GM19467 (cell line): Measurements from ENCODE around the gene GABBR2.

Experiments
- ATAC-seq: cut with Tn5 transposase; IDR thresholded peaks from one replicate; pipeline ENCODE4 v1.9.1; 2021; ENCODE audit warnings: mild to moderate bottlenecking, moderate library complexity; ENCODE audit not compliant: unreplicated experiment

The GABBR2 gene

DNA sequence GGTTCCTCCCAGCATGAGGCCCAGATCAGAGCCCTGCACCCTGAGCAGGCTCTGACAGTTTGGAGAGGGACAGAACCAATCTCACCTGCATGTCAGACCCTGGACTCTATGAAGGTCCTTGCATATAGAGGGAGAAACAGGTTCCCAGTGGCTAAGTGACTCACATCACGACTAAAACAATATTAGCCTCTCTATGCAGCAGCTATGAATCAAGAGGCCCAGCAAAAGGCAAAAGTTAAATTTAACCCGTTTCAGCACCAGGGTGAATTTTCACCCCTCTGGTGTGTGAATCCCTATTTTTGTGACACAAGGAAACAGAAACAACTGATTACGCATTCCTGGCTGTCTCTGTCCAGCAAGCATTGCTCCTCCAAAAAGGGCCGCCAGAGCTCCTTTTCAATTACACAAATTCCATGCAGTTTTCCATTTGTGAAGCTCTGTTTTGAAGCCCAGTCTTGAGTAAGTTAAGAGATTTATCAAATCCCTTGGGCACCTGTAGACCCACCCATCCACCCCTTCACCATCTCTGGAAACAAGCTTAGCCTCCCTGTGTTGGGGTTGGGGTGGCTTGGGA is 136.6 kb downstream of the GABBR2 start:
- ATAC-seq = no peak

GRCh38 chr9:98571643-98572042 is 137.1 kb downstream of the GABBR2 start:
- no peak for ATAC-seq

GRCh38 chr9:98570663-98571440 is 137.9 kb downstream of the GABBR2 start:
- no peak for ATAC-seq

GRCh38 chr9:98570055-98570454 is 138.7 kb downstream of the GABBR2 start:
- no peak for ATAC-seq

GRCh38 chr9:98569491-98569890 is 139.2 kb downstream of the GABBR2 start:
- ATAC-seq = no peak

DNA sequence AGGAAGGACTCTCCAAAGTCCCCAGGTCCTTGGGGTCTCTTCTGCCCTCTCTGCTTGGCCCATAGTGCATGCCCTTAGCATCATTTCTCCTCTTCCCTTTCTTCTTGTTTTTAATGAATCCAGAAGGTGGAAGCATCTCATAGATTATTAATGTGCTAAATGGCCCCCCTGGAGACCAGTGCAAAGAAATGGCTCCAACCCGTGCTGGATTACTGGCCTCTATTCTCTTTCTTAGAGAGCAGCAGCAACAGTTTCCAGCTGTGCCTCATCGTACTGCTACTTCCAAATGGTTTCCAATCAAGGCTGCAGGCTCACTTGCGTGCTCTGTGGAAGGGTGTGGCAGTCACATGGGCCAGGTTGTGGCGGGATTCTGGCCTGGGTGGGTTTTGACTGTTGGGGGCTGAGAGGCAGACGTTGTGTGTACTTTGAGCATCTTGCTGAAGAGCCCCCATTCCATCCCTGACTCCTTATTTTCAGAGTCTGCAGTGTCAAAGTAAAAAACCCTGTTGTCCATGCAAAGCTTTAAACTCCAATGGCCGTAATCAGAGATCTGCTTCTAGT is 139.7 kb downstream of the GABBR2 start:
- no peak for ATAC-seq

GRCh38 chr9:98568234-98568908 is 140.4 kb downstream of the GABBR2 start:
- ATAC-seq = no peak

DNA sequence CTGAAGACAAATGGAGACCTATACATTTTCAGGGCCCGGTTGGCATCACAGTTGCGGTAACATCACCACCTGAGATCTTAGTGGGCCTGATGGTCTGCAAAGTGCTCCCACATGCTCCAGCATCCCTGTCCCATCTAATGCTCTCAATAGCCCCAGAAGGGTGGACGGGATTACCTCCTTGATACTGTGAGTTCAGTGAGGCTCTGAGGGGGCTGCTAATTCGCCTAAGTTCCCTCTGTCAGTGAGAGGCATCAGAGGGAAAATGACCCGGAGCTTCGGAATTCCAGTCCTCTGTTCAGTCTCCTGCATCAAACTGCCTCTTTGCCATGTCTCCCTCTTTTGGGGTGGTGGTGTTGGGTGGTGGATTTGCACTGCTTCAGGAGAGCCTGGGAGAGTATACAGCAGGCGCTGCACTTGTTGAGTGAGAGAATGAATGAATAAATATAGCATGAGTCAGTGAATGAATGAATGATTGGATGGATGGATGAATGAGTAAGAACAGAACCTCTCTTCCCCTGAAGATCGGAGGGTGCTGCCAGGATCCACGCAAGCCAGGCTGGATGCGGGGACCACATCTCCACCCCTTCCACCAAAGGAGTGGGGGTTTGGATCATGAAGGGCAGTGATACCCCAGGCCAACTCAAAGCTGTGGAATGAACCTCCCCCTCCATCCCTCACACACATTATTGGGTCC is 141.0 kb downstream of the GABBR2 start:
- ATAC-seq = no peak

GRCh38 chr9:98565152-98566135 is 143.3 kb downstream of the GABBR2 start:
- no peak for ATAC-seq

DNA sequence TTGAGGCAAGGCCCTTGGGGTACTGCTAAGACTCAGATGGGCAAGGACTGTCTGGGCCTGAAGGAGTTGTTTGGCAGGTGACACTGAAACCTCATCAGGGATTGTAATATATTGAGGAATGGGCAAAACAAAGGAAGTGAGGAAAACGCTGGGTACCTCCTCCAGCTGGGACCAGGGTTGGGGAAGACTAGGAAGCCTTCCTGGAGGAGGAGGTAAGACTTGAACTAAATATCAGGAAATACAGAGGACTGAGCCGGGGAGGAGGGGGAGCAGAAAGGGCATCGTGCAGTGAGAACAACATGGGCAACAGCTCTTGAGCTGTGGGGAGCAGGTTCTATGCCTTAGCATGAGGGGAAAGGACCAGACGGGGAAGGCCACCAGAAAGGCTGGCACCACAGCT is 144.0 kb downstream of the GABBR2 start:
- no peak for ATAC-seq

DNA sequence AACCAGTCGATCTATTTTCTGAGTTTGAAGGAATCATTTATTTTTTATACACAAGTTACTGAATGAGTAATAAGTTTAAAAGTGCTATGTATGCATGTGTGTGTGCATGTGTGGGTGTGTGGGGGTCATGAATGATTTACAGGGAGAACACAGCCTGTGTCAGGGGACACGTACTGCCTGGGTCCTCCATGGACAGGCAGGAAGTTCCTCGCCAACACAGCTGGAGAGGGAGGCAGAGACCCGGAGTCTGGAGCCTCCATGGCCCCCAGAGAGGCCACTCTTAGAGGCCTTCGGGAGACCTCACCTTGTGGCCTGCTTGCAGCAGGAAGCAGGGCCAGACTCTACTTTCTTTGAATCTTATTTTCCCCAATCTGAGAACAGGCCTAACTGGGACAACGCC is 144.7 kb downstream of the GABBR2 start:
- ATAC-seq = no peak

GRCh38 chr9:98563212-98563907 is 145.4 kb downstream of the GABBR2 start:
- ATAC-seq = no peak

- ATAC-seq = no peak
These were observed 149.2 kb downstream of the GABBR2 start for GRCh38 chr9:98559561-98559960.

DNA sequence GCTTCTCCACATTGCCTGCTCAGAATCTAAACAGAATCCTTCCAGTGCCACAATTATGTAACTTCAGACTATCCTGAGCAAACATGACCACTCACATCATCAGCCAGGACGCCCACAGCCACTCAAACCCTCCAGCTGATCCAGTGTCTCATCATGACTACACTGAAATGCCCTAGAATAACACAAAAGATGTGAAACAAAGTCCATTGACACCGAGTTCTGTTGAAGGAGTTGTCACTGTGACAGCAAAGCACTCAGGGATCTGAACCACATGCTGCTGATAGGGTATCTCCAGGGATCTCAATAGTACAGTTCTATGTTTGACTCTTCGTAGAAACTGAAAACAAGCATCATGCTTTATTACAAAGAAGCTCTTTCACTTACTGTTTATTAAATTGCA is 150.2 kb downstream of the GABBR2 start:
- ATAC-seq = no peak

- no peak for ATAC-seq
These were observed 152.2 kb downstream of the GABBR2 start for GRCh38 chr9:98556511-98556910.

- ATAC-seq = no peak
These were observed 152.9 kb downstream of the GABBR2 start for GRCh38 chr9:98555651-98556465.

GRCh38 chr9:98554752-98555151 is 154.0 kb downstream of the GABBR2 start:
- no peak for ATAC-seq

- no peak for ATAC-seq
These were observed 156.4 kb downstream of the GABBR2 start for GRCh38 chr9:98552331-98552730.
